NCI-H510A treated with DMSO at 0.1 percent for 48 hours (cell line): Measurements from ENCODE around the gene EML4.

Experiments used
- DNase-seq: peaks from one replicate; lab custom pipeline; 2025; lab: John Stamatoyannopoulos, UW

EML4 gene

DNA sequence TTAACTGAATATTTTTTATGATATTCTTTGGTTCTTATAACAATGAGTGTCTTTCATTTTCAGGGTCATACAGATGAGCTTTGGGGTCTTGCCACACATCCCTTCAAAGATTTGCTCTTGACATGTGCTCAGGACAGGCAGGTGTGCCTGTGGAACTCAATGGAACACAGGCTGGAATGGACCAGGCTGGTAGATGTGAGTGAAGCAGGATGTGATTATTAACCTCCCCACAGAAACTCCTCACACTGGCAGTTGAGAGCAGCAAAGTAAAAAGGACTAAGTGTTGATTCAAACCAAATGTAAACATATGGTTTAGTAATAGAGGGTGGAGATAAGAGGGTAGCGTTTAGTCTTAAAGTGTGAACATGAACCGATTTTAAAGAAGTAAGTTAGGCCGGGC lies 134.1 kb downstream of the EML4 start:
- DNase-seq = peak; percentile 76

DNA sequence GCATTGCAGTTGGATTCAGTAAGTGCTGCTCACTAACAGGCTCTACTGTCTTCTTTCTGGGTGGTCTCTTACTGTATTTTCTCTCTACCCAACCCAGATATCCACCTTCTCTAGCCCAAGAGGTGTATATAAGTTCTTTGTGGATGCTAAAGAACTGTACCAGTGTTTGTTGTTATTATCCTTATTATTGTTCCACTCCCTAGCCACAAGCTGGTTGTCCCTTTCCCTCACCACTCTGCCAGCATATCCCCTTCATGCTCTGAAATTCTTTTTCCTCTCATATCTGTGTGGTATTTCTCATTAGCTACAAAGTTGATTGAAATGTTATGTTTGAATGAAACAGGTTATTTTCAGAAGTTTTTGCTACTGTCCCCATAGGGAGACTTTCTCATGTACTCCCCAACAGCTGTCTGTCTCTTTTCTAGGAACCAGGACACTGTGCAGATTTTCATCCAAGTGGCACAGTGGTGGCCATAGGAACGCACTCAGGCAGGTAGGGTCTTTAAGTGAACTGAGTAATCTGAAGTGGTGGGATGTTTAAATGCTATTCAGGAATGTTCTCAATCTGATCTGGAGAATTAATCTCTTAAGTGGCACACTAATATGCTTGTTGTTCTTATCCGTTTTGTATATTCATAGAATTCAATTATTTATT lies 135.0 kb downstream of the EML4 start:
- DNase-seq = no peak

DNA sequence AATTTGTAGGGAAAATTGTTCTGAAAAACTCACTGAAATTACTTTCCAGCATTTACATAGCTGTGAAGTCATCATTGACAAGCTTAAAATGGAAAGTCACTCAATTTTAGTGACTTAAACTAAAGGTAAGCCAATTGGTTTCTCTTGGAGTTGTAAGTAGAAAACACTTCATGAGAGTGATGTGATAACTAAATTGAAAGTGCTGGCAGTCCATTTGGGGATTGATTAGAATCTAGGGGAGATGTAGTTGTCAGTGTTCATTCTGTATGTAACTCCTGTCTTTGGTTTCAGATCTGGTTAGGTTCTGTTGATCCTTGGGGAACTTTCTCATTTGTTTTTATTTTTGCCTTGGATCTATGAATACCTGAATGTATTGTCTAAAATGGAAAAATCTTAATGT lies 138.0 kb downstream of the EML4 start:
- no peak for DNase-seq

DNA sequence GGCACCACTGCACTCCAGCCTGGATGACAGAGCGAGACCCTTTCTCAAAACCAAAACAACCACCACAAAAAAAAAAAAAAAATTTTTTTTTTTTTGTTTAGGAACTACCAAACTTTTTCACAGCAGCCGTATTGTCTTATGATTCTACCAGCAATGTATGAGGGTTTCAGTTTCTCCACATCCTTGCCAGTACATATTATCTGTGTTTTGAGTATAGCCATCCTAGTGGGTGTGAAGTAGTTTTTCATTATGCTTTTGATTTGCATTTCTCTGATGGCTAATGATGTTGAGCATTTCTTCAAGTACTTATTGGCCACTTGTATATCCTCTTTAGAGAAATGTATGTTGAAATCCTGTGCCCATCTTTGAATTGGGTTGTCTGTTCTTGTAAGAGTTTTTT lies 140.2 kb downstream of the EML4 start:
- no peak for DNase-seq

DNA sequence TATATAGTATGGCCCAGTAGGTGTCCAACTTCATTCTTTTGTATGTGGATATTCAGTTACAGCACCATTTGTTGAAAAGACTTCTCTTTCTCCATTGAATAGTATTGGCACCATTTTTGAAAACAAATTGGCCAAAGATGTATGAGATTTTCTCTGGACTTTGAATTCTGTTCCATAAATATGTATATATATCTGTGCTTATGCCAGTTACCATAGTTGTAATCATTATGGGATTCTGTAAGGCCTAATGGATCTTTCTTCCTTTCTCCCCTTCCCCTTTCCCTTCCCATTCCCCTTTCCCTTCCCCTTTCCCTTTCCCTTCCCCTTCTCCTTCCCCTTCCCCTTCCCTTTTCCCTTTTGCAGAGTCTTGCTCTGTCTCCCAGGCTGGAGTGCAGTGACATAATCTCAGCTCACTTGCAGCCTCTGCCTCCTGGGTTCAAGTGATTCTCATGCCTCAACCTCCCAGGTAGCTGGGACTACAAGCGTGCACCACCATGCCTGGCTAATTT lies 140.9 kb downstream of the EML4 start:
- no peak for DNase-seq

DNA sequence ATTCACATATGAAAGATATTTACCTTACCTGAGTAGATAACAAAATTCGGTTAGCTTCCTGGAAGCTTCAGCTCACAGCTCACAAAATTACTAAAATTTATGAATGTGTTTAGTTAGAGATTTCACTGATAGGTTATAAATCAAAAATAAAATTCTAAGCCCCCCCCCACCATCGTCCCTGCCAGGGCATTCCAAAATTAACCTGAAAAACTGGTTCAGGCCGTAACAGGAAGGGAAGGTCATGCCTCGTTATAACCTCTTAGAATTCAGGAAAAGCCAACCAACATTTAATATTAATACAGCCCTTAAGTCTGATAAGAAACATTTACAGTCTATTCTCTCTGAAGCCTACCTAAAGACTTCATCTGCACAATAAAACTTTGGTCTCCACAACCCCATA lies 143.0 kb downstream of the EML4 start:
- DNase-seq = peak; percentile 27

DNA sequence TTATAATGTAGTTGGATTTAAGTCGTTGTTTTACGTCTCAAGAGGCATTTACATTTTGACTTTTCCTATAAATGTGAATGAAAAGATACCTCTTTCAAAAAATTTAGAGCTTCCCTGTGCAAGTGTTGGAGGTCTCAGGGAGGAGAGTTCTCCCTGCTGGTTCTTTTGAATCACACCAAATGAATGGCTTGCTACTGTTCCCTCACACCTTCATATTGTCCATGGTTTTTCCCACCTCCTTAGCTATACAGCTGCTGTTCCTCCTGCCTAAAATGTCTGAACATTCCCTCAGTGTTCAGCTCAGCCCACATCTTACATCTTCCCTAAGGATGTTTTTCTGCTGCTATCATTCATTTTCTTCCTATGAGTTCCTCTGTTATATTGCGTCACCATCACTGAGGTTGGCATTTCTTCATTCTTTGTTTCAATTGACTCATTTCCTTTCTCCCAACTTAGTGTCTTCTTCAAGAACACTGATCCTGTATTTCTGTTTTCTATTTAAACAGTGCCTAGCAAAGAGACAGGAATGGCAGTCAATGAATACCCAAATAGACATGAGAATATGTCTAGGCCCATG lies 145.8 kb downstream of the EML4 start:
- no peak for DNase-seq

DNA sequence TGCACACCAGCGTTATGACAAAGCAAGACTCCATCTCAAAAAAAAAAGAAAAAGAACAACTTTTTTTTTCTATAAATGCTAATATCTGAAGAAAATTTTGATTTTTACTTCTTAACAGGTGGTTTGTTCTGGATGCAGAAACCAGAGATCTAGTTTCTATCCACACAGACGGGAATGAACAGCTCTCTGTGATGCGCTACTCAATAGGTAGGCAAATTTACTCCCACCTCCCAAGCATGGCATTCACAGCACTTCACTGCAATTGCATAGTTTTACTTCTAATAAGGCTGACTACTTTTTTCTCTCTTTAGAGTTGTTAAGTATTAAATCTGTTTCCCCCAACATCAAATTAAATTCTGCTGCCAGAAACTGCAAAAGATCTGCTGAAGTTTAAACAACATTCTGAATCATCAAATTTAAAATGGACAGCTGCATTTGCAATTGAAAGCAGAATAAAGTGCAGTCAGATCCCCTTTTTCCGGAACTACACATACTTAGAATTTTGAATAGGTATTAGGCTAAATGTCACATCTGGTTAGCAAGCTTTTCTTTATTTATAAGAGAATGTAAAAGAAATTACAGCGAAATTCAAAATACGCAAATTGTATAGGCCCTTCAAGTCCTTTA lies 146.8 kb downstream of the EML4 start:
- DNase-seq = no peak

DNA sequence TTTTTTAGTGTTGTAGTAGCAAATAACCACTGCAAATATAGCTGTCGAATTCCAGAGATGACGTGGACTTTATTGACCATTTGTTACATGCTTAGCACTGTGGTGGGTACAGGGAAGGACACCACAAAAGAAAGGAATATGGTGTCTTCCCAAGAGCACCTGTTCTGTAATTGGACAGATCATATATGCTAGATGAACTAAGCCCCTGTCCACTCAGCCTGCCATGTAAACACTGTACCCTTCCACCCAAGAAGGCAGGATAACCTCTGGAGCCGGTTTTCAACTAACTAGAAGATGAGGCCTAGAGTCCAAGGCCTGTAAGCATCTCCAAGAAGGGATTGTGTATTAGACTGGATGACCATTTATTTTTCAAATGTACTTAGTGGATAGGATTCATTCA lies 147.8 kb downstream of the EML4 start:
- DNase-seq = no peak

DNA sequence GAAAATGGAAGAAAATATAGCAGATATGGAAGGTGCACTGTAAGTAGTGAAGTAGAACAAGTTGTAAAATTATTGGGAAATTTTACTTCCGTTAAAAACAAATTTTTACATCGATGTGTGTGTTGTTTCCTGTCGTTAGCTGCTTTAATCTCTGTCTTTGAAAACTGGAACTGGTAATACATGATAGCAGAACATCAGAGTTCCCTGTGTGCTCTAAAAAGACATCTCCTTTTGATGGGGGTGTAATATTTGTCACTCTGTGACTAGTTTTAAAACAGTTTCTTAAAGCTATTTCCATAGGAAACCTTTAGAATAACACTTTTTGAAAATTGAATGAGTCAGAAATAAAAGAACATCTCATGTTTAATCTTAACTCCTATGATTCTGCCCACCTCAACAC lies 148.3 kb downstream of the EML4 start:
- no peak for DNase-seq

DNA sequence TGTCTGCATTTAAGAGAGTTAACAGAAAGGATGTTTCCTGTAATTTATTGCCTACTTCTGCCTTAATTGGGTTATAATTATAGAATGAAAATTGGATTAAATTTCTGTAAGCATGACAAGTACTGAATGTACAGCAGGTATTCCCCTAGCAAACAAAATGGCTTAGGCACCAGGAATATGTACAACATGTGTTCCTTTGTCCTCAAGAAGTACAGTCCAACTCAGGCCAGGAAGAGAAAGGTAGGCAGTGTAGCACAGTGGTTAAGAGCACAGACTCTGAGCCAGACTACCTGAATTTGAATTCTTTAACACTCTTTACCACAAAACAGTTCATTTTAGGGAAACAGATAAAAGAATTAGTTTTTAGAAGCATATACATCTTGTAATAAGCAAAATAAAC lies 148.8 kb downstream of the EML4 start:
- no peak for DNase-seq

DNA sequence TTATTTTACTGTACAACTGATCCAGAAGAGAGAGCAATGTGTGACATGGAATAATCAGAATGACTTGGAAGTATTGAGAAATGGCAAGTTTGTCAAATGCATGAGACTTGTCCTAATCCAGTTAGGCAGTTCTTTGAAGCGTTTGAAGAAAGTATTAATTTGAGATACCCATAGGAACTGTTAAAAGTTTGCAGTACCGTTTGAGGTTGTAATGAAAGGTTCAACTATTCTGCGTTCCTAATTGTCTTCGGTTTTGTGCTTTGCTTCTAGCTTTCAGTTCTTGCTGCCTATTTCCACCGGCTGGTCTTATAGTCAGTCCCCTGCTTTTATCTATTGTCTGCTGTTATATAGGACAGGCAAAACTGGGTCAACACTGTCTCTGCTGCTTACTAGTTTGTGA lies 150.1 kb downstream of the EML4 start:
- DNase-seq = no peak

DNA sequence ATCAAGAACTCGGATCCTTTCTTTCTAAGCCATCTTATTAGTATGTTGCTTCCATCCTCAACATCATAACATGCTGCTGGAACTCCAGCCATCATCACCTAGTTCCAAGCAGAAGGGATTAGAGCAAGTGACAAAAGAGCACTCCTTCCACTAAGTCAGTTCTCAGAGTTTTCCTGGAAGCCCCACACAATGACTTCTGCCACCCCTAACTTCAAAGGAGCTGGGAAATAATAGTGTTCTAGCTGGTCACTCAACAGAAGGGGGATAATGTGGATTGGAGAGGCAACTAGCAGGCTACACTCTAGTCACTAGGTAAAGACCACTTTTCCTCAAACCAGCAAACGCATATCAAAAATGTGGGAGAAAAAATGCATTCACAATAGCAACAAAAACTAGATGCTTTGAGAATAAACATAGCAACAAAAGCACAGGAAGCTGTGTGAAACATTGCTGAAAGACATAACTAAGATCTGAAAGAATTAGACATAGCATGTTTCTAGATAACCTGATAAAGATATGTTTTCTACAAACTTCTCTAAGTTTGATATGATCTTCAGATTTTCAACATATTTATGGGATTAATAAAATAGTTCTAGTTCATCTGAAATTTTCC lies 152.4 kb downstream of the EML4 start:
- no peak for DNase-seq

DNA sequence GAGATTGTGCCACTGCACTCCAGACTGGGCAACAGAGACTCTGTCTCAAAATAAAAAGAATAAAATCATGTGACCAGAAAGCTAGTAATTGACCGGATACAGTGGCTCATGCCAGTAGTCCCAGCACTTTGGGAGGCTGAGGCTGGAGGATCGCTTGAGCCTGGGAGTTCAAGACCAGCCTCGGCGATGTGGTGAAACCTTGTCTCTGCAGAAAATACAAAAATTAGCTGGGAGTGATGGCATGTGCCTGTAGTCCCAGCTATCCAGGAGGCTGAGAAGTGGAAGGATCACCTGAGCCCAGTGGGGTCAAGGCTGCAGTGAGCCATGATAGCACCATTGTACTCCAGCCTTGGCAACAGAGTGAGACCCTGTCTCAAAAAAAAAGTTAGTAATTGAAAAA lies 155.1 kb downstream of the EML4 start:
- no peak for DNase-seq

DNA sequence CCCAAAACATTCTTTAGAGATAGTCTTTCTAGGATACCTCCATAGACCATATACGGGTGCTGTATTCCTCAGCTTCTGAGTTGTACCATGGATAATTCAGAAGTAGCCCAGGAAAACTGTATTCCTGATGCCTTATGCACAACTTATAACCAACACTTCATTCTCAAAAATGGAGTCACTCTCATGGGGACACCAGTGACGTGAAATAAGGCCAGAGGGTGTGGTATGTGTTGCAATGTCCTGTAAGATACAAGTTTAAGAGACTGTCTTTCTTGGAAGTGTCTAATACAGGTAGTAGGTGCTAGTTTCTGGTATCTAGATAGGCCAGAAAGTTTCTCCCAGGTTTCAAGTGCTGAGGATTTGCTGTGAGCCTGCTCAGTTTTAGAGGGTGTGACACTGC lies 155.8 kb downstream of the EML4 start:
- DNase-seq = no peak

DNA sequence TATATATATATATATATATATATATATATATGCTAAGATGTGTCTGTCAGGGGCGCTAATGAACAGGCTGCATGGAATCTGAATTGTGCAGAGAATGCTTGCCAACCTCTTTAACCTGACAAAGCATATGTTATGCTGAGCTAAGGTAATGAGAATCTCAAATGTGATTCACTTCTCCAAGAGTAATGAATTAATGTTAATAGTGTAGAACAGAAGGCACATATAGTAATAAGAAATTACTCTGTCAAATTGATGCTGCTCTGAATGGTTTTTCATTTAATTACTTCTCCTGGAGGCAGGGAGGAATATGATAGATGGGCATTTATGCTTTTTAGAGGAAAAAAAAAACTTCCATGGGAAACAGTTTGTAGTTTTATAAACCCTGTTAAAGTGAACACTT lies 156.5 kb downstream of the EML4 start:
- DNase-seq = no peak

DNA sequence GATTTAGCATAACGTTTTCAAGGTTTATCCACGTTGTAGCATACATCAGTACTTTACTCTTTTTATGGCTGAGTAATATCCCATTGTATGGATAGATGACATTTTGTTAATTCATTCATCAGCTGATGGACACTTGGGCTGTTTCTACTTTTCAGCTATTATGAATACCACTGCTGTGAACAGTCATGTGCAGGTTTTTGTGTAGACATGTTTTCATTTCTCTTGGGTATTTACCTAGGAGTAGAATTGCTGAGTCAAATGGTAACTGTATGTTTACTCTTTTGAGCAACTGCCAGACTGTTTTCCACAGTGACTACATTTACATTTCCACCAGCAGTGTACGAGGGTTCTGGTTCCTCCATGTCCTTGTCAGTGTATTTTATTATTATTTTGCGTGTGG lies 158.0 kb downstream of the EML4 start:
- peak; percentile 63 for DNase-seq

DNA sequence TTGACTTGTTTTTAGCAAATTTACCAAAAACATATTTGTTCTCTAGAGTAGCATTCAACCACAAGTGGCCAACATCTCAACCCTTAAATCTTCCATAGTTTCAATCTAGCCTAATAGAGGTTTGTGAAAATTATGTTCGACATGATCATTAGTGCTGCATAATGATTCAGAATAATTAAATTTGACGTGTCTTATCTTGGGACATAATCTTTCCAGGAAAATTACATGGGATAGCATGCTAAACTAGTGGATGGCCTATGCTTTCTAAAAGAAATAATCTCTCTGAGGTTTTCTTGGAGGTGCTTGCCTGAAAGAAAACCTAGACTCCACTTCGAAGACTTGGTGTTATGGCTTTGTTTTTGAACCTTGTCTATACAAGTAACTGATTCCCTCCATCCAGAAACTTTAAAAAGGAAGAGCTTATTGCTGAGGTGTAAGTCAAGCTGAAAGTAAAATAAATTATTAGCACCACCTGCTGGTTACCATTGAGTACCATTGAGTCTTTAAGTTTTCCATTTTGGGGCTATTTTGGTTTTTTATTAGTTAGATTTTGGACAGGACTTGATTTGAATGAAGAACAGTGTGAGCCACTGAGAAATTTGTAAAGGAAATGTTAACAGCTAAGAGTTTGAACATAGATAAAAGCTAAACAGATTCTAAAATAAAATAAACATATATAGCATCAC lies 159.1 kb downstream of the EML4 start:
- peak; percentile 48 for DNase-seq

DNA sequence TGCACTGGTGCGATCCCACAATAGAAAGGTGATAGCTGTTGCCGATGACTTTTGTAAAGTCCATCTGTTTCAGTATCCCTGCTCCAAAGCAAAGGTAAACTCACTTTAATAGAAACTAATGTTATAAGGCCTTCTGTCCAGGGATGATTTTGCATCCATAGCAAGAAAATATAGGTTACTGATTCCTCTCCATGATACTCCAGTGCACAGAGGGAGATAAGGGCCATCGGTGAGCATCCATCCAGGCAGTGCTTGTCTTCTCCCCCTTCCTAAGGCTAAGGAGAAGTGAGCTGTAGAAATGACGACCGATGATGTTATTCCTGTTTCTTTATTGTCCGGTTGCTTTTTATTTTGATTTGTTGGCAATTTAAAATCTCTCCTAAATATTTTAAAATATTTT lies 159.8 kb downstream of the EML4 start:
- DNase-seq = no peak

DNA sequence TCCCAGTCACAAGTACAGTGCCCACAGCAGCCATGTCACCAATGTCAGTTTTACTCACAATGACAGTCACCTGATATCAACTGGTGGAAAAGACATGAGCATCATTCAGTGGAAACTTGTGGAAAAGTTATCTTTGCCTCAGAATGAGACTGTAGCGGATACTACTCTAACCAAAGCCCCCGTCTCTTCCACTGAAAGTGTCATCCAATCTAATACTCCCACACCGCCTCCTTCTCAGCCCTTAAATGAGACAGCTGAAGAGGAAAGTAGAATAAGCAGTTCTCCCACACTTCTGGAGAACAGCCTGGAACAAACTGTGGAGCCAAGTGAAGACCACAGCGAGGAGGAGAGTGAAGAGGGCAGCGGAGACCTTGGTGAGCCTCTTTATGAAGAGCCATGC lies 160.6 kb downstream of the EML4 start:
- no peak for DNase-seq

DNA sequence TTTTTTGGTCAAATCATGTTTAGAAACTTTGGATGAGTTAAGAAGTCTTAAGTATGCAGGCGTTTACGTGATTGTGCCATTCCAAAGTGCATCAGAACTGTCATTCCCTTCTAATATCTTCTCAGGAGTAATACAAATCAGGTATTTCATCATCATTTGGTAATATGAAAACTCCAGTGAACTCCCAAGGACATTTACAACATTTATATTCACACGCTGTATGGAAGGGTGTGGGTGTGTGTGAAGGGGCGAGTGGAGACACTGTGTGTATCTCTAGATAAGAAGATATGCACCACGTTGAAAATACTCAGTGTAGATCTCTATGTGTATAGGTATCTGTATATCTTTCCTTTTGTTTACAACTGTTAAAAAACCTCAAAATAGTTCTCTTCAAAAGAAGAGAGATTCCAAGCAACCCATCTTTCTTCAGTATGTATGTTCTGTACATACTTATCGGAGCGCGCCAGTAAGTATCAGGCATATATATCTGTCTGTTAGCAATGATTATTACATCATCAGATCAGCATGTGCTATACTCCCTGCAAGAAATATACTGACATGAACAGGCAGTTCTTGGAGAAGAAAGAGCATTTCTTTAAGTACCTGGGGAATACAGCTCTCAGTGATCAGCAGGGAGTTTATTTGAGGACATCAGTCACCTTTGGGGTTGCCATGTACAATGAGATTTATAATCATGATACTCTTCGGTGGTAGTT lies 162.6 kb downstream of the EML4 start:
- no peak for DNase-seq

DNA sequence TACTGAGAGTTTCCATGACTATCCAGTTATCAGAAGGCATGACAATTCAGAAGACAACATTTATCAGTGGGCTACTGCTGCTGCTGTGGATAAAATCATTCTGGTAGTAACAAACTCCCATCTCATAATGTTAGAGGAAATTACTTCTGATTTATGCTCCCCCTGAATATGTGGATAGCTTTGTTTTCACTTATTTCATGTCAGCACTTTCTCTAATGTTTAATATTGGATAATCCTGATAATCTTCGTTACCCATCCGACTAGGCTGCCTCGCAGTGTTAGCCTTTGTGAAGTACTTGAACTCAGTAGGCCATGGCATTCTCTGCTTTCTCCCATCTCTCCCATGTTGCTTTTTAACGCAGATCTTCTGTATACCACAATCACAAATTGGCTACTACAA lies 163.4 kb downstream of the EML4 start:
- DNase-seq = no peak
